COR-L47 (cell line): Measurements from ENCODE around the gene MIA.
A peak's percentile ranks its signal among the peaks of the same experiment; 100 is the strongest.
"Not testable (repeated sequence)": the region's sequence is repeated elsewhere in the genome, so short reads cannot be mapped to it uniquely, and the experiment has no call there.

Source experiments
- DNase-seq: peaks from one replicate; lab custom pipeline; 2025; lab: John Stamatoyannopoulos, UW

MIA gene

DNA sequence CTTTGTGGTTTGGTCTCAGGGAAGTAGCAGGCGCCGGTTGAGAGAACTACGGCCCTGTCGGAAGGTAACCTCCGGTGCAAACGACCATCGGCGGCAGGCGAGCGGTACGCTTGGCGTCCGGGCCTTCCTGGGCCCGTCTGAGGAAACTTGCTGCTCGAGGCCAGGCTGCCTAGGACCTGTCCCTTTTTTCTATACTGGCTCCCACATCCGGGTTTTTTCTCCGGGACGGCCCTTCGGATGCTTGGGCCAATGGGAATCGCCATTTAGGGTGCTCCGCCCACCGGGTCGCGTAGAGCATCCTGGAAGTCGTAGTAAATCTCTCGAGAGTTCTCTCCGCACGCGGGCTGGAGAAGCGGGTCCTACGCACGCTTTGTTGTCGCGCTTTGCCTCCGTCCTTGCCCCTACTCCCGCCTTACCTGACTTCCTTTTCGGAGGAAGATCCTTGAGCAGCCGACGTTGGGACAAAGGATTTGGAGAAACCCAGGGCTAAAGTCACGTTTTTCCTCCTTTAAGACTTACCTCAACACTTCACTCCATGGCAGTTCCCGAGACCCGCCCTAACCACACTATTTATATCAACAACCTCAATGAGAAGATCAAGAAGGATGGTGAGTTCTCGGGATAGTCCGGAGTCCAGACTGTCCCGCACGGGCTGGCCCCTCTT lies 24.3 kb upstream of the MIA start, which contains the start of gene SNRPA:
Gene SNRPA (plus strand): TSS at position 330 of the 664 bp plus-strand sequence. CDS start 206 bp downstream, at position 536.
- peak; percentile 98 for DNase-seq

DNA sequence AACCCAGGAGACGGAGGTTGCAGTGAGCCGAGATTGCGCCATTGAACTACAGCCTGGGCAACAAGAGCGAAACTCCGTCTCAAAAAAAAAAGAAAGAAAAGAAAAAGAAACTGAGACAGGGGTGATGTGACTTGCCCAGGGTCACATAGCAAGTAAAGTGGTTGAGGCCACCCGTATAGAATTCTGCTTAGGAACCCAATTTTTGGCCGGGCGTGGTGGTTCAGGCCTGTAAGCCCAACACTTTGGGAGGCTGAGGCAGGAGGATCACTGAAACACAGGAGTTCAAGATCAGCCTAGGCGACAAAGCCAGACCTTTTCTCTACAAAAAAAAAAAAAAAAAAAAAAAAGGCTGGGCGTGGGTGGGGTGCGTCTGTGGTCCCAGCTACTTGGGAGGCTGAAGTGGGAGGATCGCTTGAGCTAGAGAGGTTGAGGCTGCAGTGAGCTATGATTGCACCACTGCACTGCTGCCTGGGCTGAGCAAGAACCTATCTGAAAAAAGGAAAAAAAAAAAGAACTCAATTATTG lies 23.0 kb upstream of the MIA start:
- DNase-seq, result no peak

- no peak for DNase-seq
These were observed 20.6 kb upstream of the MIA start for GRCh38 chr19:40754611-40755247.

- no peak for DNase-seq
These were observed 20.1 kb upstream of the MIA start for GRCh38 chr19:40755248-40755624.

DNA sequence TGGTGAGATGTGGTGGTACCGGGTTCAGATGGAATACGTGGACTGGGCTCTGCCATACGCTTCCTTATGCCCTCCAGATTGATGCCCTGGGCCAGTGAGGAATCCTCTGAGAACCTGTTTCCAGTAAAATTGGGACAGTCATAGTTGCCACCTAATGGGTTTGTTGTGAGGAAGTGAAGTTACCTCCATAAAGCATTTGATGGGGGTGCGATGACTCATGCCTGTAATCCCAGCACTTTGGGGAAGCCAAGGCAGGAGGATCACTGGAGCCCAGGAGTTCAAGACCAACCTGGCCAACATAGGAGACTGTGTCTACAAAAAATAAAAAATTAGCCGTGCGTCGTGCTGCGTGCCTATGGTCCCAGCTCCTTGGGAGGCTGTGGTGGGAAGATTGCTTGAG lies 19.5 kb upstream of the MIA start:
- no peak for DNase-seq

DNA sequence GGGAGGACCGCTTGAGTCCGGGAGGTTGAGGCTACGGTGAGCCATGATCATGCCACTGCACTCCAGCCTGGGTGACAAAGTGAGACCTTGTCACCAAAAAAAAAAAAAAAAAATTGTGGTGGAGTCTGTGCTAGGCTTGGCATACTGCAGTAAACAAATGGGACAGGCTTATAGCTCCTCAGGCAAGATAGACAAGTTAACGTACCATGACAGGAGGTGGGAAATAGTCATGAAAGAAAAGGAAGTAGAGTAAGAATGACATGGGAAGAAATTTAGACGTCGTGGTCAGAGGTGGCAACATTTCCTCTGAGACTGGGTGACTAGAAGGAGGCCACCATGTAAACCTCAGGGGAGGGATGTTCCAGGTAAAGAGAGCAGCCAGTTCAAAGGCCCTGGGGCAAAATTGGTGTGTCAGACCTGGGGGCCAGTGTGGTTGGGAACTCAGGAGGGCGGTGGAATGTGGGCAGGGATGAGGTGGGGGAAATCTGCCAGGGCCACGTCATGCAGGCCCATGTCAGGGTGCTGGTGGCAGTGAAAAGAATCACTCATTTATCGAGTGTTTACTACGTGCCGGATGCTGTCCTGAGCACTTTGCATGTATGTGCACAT lies 18.7 kb upstream of the MIA start:
- DNase-seq, result no peak

GRCh38 chr19:40758491-40758890 lies 16.8 kb upstream of the MIA start:
- DNase-seq, result no peak

DNA sequence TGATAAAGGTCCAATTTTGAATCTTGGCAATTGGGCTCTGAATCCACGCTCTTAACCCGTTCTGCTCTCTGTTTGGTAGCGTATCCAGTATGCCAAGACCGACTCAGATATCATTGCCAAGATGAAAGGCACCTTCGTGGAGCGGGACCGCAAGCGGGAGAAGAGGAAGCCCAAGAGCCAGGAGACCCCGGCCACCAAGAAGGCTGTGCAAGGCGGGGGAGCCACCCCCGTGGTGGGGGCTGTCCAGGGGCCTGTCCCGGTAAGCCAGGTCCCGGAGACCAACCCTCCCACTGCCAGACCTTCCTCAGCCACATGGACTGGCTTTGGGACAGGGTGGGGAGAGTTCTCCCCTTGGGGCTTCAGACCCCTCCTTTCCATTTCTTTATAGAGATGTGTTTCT lies 16.0 kb upstream of the MIA start:
- no peak for DNase-seq

DNA sequence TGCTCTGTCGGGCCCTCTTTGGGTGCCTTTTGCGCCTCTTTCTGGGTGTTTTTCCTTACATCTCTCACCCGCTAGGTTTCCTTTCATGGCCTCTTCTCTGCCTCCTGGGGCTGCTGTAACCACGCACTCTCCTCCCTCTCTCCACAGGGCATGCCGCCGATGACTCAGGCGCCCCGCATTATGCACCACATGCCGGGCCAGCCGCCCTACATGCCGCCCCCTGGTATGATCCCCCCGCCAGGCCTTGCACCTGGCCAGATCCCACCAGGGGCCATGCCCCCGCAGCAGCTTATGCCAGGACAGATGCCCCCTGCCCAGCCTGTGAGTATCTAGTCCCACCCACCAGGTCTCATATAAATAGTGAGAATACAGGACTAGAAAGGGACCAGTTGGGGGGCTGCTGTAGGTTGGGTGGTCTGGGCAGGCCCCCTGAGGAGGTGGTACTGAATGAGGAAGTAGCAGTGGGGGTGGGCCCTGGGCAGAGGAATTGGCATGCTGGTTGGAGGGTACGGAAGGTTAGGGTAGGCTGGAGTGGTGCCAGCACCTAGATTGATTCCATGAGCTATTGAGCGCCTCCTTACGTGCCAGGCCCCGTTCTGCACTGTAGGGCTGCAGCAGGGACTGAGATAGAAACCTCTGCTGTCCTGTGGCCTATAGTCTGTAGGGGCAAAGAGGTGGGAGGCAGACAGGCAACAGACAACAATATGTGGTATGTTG lies 12.4 kb upstream of the MIA start:
- DNase-seq, result no peak

GRCh38 chr19:40763526-40763925 lies 11.8 kb upstream of the MIA start:
- no peak for DNase-seq

DNA sequence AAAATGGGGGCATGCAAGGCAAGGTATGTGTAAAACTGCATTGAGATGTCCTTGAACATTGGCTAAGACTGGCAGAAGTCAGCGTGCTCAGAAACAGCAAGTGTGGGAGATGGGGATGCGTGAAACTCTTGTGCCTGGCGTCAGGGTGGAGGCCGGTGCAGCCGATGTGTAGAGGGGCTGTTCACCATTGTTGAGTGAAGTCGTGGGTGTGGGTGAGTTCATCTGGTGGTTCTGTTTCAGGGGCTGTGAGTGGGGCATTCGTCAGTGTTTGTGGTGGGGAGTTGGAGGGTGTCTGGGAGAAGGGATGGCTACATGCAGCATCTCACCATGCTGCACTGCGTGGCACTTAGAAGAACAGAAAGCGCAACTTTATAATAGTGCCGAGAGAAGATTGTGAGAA lies 11.4 kb upstream of the MIA start:
- no peak for DNase-seq

- not testable (repeated sequence) for DNase-seq
These were observed 8.9 kb upstream of the MIA start for GRCh38 chr19:40766385-40766784.

DNA sequence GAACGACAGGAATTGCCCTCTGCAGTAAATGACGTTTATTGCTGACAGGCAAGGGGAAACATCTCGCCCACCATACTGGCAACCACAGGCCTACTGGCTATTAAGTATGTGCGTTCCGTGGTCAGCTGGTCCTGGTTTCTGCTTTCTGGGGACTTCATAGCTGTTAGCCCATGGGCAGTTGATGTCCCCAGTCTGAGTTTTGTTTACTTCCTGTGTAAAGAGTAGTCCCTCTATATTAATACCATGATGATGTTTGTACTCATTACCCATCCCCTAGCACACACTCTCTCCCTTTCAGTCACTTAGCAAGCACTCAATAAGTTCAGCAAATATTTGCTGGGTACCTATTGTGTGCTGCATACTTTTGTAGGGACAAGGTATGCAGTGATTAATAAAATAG lies 6.5 kb upstream of the MIA start:
- DNase-seq, result no peak

- DNase-seq, result not testable (repeated sequence)
These were observed 4.0 kb upstream of the MIA start for GRCh38 chr19:40771101-40771862.

DNA sequence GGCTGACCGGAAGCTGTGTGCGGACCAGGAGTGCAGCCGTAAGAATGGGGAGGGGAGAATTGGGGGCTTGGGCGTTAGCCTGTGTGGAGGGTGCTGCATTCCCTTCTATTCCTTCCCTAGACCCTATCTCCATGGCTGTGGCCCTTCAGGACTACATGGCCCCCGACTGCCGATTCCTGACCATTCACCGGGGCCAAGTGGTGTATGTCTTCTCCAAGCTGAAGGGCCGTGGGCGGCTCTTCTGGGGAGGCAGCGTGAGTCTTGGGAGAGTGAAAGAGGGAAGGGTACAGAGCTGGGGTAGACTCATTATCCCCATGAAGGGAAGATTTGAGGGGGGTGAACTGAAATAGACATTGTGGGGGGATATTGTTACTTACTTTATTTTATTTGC lies 306 bp downstream of the MIA start:
- no peak for DNase-seq

- no peak for DNase-seq
These were observed 1.0 kb downstream of the MIA start for GRCh38 chr19:40776364-40776763.

- DNase-seq, result peak; percentile 84
These were observed 1.8 kb downstream of the MIA start for GRCh38 chr19:40776932-40777644.

DNA sequence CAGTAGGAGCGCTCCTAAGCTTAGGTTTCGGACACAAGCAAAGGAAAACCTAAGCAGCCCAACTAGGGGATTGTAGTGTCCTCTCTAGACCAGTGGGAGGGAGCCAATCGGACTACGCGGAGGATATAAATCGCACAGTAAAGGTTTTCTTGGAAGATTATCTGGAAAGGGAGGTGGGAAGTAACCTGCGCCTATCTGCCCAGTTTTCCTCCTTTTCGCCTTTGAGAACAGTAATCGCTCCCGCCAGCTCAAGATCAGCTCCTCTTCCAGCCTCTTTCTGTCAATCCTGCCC lies 2.3 kb downstream of the MIA start:
- no peak for DNase-seq

GRCh38 chr19:40777937-40778705 lies 2.8 kb downstream of the MIA start, which contains the start of gene RAB4B:
Gene RAB4B (plus strand): TSS chr19:40778247. CDS start chr19:40778376, 129 bp downstream.
- peak; percentile 100 for DNase-seq

DNA sequence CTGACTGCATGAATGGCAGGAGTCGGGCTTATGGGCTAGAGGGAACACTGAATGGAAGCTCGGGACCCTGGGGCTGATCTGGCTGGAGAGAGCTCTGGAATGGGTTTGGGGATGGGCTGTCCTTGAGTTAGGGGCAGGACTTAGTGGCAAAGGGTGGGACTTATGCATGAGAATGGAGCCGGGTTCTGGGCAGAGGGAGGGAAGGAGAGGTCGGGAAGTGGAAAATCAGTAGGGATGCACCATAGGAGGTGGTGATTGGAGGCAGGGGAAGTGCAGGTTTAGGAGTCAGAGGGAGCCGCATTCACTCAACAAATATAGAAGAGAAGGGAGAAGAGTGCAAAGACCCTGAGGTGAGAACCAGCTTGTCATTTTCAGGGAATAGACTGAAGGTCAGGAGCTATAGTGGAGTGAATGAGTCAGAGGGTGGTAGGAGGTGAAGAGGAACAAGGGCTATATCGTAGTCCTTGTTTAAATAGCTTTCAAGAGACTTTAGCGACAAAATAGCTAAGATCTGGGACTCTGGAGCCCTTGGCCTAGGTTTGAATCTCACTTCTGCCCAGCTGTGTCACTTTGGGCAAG lies 3.5 kb downstream of the MIA start:
- no peak for DNase-seq
